ENCODE data around the gene KLHL3. TPM values are rescaled to one million over a fixed set of nuclear protein-coding genes. Genes with fewer than 3 reads are reported as not detected.
A peak's percentile ranks its signal among the peaks of the same experiment; 100 is the strongest.

The KLHL3 gene
- polyA plus RNA-seq, 2 donors: 0.95 to 1.9 TPM

GRCh38 chr5:137758121-137758520 is 22.2 kb upstream of the KLHL3 start:
- Histone ChIP-seq H3K4me3 (ENCODE audit: low read depth in 1 of 2, low read length in 2 of 2) (no peak overlapping the region), H3K9me3 (ENCODE audit: control insufficient read depth in 2 of 2, insufficient read depth in 1 of 2, low read depth in 1 of 2, low read length in 1 of 2) (no peaks in the 10 kb centered on the region), H3K27me3 (ENCODE audit: control insufficient read depth in 1 of 2, insufficient read depth in 2 of 2, low read length in 2 of 2) (no peaks in the 10 kb centered on the region), H3K4me1 (ENCODE audit: control insufficient read depth in 2 of 2, insufficient read depth in 2 of 2, low read length in 1 of 2) (no peaks in the 10 kb centered on the region), H3K36me3 (ENCODE audit: control insufficient read depth in 2 of 2, insufficient read depth in 2 of 2, low read length in 1 of 2) (peaks cover 0 to 2% of the 10 kb centered on the region in 2 donors), H3K27ac (ENCODE audit: low read depth in 2 of 2, low read length in 1 of 2) (no peak overlapping the region)
- WGBS, 2 donors: 73 to 75% methylated on average over 4 of the region's 4 CpGs

GRCh38 chr5:137757634-137758033 is 21.7 kb upstream of the KLHL3 start:
- no peaks in the 10 kb centered on the region for H3K9me3 ChIP-seq (ENCODE audit: control insufficient read depth in 2 of 2, insufficient read depth in 1 of 2, low read depth in 1 of 2, low read length in 1 of 2)
- WGBS, 2 donors: 94% methylated on average over 5 of the region's 5 CpGs
- no peaks in the 10 kb centered on the region for H3K4me1 ChIP-seq (ENCODE audit: control insufficient read depth in 2 of 2, insufficient read depth in 2 of 2, low read length in 1 of 2)
- no peak overlapping the region for H3K27ac ChIP-seq (ENCODE audit: low read depth in 2 of 2, low read length in 1 of 2)
- H3K4me3 ChIP-seq (ENCODE audit: low read depth in 1 of 2, low read length in 2 of 2): no peak overlapping the region
- H3K36me3 ChIP-seq (ENCODE audit: control insufficient read depth in 2 of 2, insufficient read depth in 2 of 2, low read length in 1 of 2): peaks cover 0 to 3% of the 10 kb centered on the region in 2 donors
- no peaks in the 10 kb centered on the region for H3K27me3 ChIP-seq (ENCODE audit: control insufficient read depth in 1 of 2, insufficient read depth in 2 of 2, low read length in 2 of 2)

GRCh38 chr5:137754961-137755762 is 19.3 kb upstream of the KLHL3 start:
- peak overlapping the region; percentile 81 to 97 for H3K4me3 ChIP-seq (ENCODE audit: low read depth in 1 of 2, low read length in 2 of 2)
- WGBS, 2 donors: 28 to 29% methylated on average over 36 of the region's 36 CpGs
- peaks cover 0 to 3% of the 10 kb centered on the region in 2 donors for H3K36me3 ChIP-seq (ENCODE audit: control insufficient read depth in 2 of 2, insufficient read depth in 2 of 2, low read length in 1 of 2)
- H3K27ac ChIP-seq (ENCODE audit: low read depth in 2 of 2, low read length in 1 of 2): peak overlapping the region; percentile 98 to 100
- no peaks in the 10 kb centered on the region for H3K9me3 ChIP-seq (ENCODE audit: control insufficient read depth in 2 of 2, insufficient read depth in 1 of 2, low read depth in 1 of 2, low read length in 1 of 2)
- H3K4me1 ChIP-seq (ENCODE audit: control insufficient read depth in 2 of 2, insufficient read depth in 2 of 2, low read length in 1 of 2): no peaks in the 10 kb centered on the region
- no peaks in the 10 kb centered on the region for H3K27me3 ChIP-seq (ENCODE audit: control insufficient read depth in 1 of 2, insufficient read depth in 2 of 2, low read length in 2 of 2)

GRCh38 chr5:137754188-137754960 is 18.5 kb upstream of the KLHL3 start, which contains the start of gene HNRNPA0:
TSS of gene HNRNPA0 (minus strand) at chr5:137754363. CDS start at chr5:137754066, 297 bp downstream.
- no peaks in the 10 kb centered on the region for H3K4me1 ChIP-seq (ENCODE audit: control insufficient read depth in 2 of 2, insufficient read depth in 2 of 2, low read length in 1 of 2)
- 1% methylated on average over 70 to 79 of the region's 79 CpGs for WGBS, 2 donors
- no peaks in the 10 kb centered on the region for H3K9me3 ChIP-seq (ENCODE audit: control insufficient read depth in 2 of 2, insufficient read depth in 1 of 2, low read depth in 1 of 2, low read length in 1 of 2)
- peaks cover 0 to 3% of the 10 kb centered on the region in 2 donors for H3K36me3 ChIP-seq (ENCODE audit: control insufficient read depth in 2 of 2, insufficient read depth in 2 of 2, low read length in 1 of 2)
- peak within 1 kb of the TSS; percentile 81 to 97 for H3K4me3 ChIP-seq (ENCODE audit: low read depth in 1 of 2, low read length in 2 of 2)
- no peaks in the 10 kb centered on the region for H3K27me3 ChIP-seq (ENCODE audit: control insufficient read depth in 1 of 2, insufficient read depth in 2 of 2, low read length in 2 of 2)
- peak within 1 kb of the TSS; percentile 99 to 100 for H3K27ac ChIP-seq (ENCODE audit: low read depth in 2 of 2, low read length in 1 of 2)

GRCh38 chr5:137753691-137754187 is 17.9 kb upstream of the KLHL3 start:
- 0 to 1% methylated on average over 43 to 45 of the region's 45 CpGs for WGBS, 2 donors

GRCh38 chr5:137752905-137753690 is 17.2 kb upstream of the KLHL3 start:
- WGBS, 2 donors: 0 to 1% methylated on average over 62 to 63 of the region's 63 CpGs
- no peaks in the 10 kb centered on the region for H3K9me3 ChIP-seq (ENCODE audit: control insufficient read depth in 2 of 2, insufficient read depth in 1 of 2, low read depth in 1 of 2, low read length in 1 of 2)
- H3K4me1 ChIP-seq (ENCODE audit: control insufficient read depth in 2 of 2, insufficient read depth in 2 of 2, low read length in 1 of 2): no peaks in the 10 kb centered on the region
- peak overlapping the region; percentile 99 to 100 for H3K27ac ChIP-seq (ENCODE audit: low read depth in 2 of 2, low read length in 1 of 2)
- no peaks in the 10 kb centered on the region for H3K27me3 ChIP-seq (ENCODE audit: control insufficient read depth in 1 of 2, insufficient read depth in 2 of 2, low read length in 2 of 2)
- peaks cover 0 to 3% of the 10 kb centered on the region in 2 donors for H3K36me3 ChIP-seq (ENCODE audit: control insufficient read depth in 2 of 2, insufficient read depth in 2 of 2, low read length in 1 of 2)
- H3K4me3 ChIP-seq (ENCODE audit: low read depth in 1 of 2, low read length in 2 of 2): peak overlapping the region; percentile 81 to 97

More at GRCh38 chr5:137753691-137754187, 17.9 kb upstream of the KLHL3 start:
- Histone ChIP-seq H3K27ac (ENCODE audit: low read depth in 2 of 2, low read length in 1 of 2) (peak overlapping the region; percentile 99 to 100), H3K4me1 (ENCODE audit: control insufficient read depth in 2 of 2, insufficient read depth in 2 of 2, low read length in 1 of 2) (no peaks in the 10 kb centered on the region), H3K9me3 (ENCODE audit: control insufficient read depth in 2 of 2, insufficient read depth in 1 of 2, low read depth in 1 of 2, low read length in 1 of 2) (no peaks in the 10 kb centered on the region), H3K27me3 (ENCODE audit: control insufficient read depth in 1 of 2, insufficient read depth in 2 of 2, low read length in 2 of 2) (no peaks in the 10 kb centered on the region), H3K36me3 (ENCODE audit: control insufficient read depth in 2 of 2, insufficient read depth in 2 of 2, low read length in 1 of 2) (peaks cover 0 to 3% of the 10 kb centered on the region in 2 donors), H3K4me3 (ENCODE audit: low read depth in 1 of 2, low read length in 2 of 2) (peak overlapping the region; percentile 81 to 97)

- Histone ChIP-seq H3K4me3 (ENCODE audit: low read depth in 1 of 2, low read length in 2 of 2) (peak overlapping the region in 1 of 2 donors; percentile 97), H3K9me3 (ENCODE audit: control insufficient read depth in 2 of 2, insufficient read depth in 1 of 2, low read depth in 1 of 2, low read length in 1 of 2) (no peaks in the 10 kb centered on the region), H3K36me3 (ENCODE audit: control insufficient read depth in 2 of 2, insufficient read depth in 2 of 2, low read length in 1 of 2) (peaks cover 0 to 3% of the 10 kb centered on the region in 2 donors), H3K27ac (ENCODE audit: low read depth in 2 of 2, low read length in 1 of 2) (no peak overlapping the region), H3K27me3 (ENCODE audit: control insufficient read depth in 1 of 2, insufficient read depth in 2 of 2, low read length in 2 of 2) (no peaks in the 10 kb centered on the region), H3K4me1 (ENCODE audit: control insufficient read depth in 2 of 2, insufficient read depth in 2 of 2, low read length in 1 of 2) (no peaks in the 10 kb centered on the region)
- 2 to 3% methylated on average over 7 of the region's 7 CpGs for WGBS, 2 donors
Measured at GRCh38 chr5:137751869-137752491, 16.1 kb upstream of the KLHL3 start.

GRCh38 chr5:137750436-137750835 is 14.5 kb upstream of the KLHL3 start:
- Histone ChIP-seq H3K4me3 (ENCODE audit: low read depth in 1 of 2, low read length in 2 of 2) (no peak overlapping the region), H3K27ac (ENCODE audit: low read depth in 2 of 2, low read length in 1 of 2) (no peak overlapping the region), H3K4me1 (ENCODE audit: control insufficient read depth in 2 of 2, insufficient read depth in 2 of 2, low read length in 1 of 2) (no peaks in the 10 kb centered on the region), H3K9me3 (ENCODE audit: control insufficient read depth in 2 of 2, insufficient read depth in 1 of 2, low read depth in 1 of 2, low read length in 1 of 2) (no peaks in the 10 kb centered on the region), H3K36me3 (ENCODE audit: control insufficient read depth in 2 of 2, insufficient read depth in 2 of 2, low read length in 1 of 2) (peaks cover 0 to 3% of the 10 kb centered on the region in 2 donors), H3K27me3 (ENCODE audit: control insufficient read depth in 1 of 2, insufficient read depth in 2 of 2, low read length in 2 of 2) (no peaks in the 10 kb centered on the region)
- 80 to 85% methylated on average over 1 of the region's 1 CpG for WGBS, 2 donors

All from esophagus (tissue), 2 donors.